Measurements from ENCODE around the gene FNDC3A. TPM values are rescaled to one million over a fixed set of nuclear protein-coding genes. Genes with fewer than 3 reads are reported as not detected.

FNDC3A gene
- total RNA-seq, 1 experiment from 2014 or later, result 61.4 TPM

DNA sequence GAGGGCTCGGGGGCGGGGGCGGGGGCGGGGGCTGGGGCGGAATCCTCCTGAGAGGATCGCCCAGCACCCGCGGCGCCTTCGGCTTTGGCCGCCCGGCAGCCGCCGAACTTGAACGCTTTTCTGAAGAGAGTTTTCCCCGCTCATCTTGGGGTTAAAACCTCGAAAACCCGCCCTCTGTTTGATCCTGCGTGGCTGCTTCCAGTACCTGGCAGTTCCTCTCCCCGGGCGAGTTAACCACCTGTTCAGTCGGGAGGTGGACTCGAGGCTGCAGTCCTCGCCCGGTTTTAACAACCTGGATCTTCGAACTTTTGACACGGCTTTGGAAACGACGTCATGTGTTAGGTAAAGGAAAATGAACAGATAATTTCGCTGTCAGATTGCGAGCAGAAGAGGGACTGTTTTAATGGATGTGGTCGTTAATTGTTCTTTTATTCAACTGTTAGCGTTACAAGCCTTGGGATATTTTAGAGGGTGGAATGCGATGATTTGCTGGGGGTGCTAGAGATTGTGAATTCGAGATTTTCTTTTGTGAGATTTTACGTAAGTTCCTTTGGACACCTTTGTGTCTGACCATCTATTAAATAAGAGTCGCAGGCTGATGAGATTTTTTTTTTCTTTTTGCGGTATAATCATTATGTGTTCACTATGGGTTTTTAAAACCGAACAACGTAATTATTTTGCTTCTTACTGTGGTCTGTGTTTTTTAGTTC, 1.0 kb downstream of the FNDC3A start:
- H3K36me3 Mint-ChIP-seq (ENCODE audit: insufficient read depth, unreplicated experiment), result no peaks in the 10 kb centered on the region
- H3K9me3 Mint-ChIP-seq (ENCODE audit: unreplicated experiment), result peaks cover 27% of the 10 kb centered on the region
- CTCF ChIA-PET, result interaction anchor here (0.6 to 0.7 kb wide), 3 partner anchors 29 to 272 kb away, joined by 3 to 4 read pairs (median 3); no protein-coding TSS in a partner anchor
- peaks cover 25% of the 10 kb centered on the region for H3K4me1 Mint-ChIP-seq (ENCODE audit: insufficient read depth, unreplicated experiment)
- H3K27ac Mint-ChIP-seq (ENCODE audit: low read depth, unreplicated experiment), result peak overlapping the region; percentile 97
- POLR2A ChIA-PET, result interaction anchor here (0.6 to 7.5 kb wide), 21 partner anchors 15 to 960 kb away, joined by 3 to 94 read pairs (median 5); partner anchors contain the start of genes CDADC1 and SPRYD7
- TSS peak; percentile 57 for BruUV-seq (replicated peaks)
- no peaks in the 10 kb centered on the region for H3K27me3 Mint-ChIP-seq (ENCODE audit: insufficient read depth, unreplicated experiment)
- TF ChIP-seq, protein P1, sequence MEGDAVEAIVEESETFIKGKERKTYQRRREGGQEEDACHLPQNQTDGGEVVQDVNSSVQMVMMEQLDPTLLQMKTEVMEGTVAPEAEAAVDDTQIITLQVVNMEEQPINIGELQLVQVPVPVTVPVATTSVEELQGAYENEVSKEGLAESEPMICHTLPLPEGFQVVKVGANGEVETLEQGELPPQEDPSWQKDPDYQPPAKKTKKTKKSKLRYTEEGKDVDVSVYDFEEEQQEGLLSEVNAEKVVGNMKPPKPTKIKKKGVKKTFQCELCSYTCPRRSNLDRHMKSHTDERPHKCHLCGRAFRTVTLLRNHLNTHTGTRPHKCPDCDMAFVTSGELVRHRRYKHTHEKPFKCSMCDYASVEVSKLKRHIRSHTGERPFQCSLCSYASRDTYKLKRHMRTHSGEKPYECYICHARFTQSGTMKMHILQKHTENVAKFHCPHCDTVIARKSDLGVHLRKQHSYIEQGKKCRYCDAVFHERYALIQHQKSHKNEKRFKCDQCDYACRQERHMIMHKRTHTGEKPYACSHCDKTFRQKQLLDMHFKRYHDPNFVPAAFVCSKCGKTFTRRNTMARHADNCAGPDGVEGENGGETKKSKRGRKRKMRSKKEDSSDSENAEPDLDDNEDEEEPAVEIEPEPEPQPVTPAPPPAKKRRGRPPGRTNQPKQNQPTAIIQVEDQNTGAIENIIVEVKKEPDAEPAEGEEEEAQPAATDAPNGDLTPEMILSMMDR (IDR thresholded peaks at IDR 0.05; ENCODE audit: unreplicated experiment), result no peak
- DNase-seq (ENCODE audit: unreplicated experiment), result peak; percentile 82
- peak overlapping the region; percentile 90 for H3K4me3 Mint-ChIP-seq (ENCODE audit: unreplicated experiment)
- intact Hi-C loops (cut with micrococcal nuclease), result loop anchor here (1.0 to 10.0 kb wide), 6 partner anchors 76 to 218 kb away; no protein-coding TSS in a partner anchor

DNA sequence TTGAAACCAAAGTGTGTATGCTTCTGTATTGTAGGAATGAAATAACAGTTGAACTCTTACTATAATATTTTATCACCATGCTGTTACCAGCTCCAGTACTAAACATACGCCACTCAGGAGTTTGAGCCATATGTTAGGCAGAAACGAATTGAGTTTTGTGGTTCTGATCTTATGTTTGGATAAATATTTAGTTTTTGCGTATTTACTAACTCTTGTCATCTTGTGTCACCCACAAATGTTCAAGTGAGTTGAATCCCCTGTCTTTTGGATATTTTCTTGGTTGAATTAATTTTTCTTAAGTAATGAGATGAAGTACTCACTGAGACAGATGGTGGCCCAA, 1.5 kb downstream of the FNDC3A start:
- Mint-ChIP-seq H3K27ac (ENCODE audit: low read depth, unreplicated experiment) (peak overlapping the region; percentile 97), H3K9me3 (ENCODE audit: unreplicated experiment) (peaks cover 22% of the 10 kb centered on the region), H3K4me1 (ENCODE audit: insufficient read depth, unreplicated experiment) (peaks cover 25% of the 10 kb centered on the region), H3K27me3 (ENCODE audit: insufficient read depth, unreplicated experiment) (no peaks in the 10 kb centered on the region), H3K36me3 (ENCODE audit: insufficient read depth, unreplicated experiment) (no peaks in the 10 kb centered on the region), H3K4me3 (ENCODE audit: unreplicated experiment) (peak overlapping the region; percentile 90)
- TF ChIP-seq, protein P1 (IDR thresholded peaks at IDR 0.05; ENCODE audit: unreplicated experiment), result no peak
- no TSS peak for BruUV-seq (replicated peaks)
- intact Hi-C loops (cut with micrococcal nuclease), result loop anchor here (2.0 to 10.0 kb wide), 3 partner anchors 75 to 218 kb away; no protein-coding TSS in a partner anchor
- ChIA-PET POLR2A (interaction anchor here (0.6 to 7.5 kb wide), 13 partner anchors 27 to 271 kb away, joined by 3 to 94 read pairs (median 6); partner anchors contain the start of gene CDADC1), CTCF (interaction anchor here (0.7 kb wide), 1 partner anchor 136 kb away, joined by 3 read pairs; no protein-coding TSS in a partner anchor)
- DNase-seq (ENCODE audit: unreplicated experiment), result peak; percentile 27

DNA sequence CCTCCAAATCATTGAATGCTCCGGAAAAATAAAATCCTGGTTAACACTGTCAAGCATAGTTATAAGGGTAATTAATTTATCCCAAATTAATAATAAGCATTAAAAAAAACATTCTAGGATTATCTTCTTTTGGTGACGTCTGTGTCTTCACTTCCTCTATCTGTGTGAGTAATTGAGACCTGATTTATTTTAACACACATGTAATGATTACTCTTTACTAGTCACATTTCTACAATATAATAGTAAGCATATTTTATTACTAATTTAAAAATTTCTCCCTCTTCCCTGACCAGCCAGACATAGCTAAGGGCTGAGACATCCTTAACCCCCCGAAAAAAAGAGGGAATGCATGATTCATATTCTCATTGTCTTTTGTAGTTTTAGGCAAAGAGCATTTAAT, 2.3 kb downstream of the FNDC3A start:
- intact Hi-C loops (cut with micrococcal nuclease), result loop anchor here (2.0 to 10.0 kb wide), 3 partner anchors 74 to 217 kb away; no protein-coding TSS in a partner anchor
- TF ChIP-seq, protein P1 (IDR thresholded peaks at IDR 0.05; ENCODE audit: unreplicated experiment), result no peak
- no TSS peak for BruUV-seq (replicated peaks)
- no peaks in the 10 kb centered on the region for H3K36me3 Mint-ChIP-seq (ENCODE audit: insufficient read depth, unreplicated experiment)
- CTCF ChIA-PET, result interaction anchor here (1.4 kb wide), 1 partner anchor 10 kb away, joined by 3 read pairs; no protein-coding TSS in a partner anchor
- peaks cover 25% of the 10 kb centered on the region for H3K4me1 Mint-ChIP-seq (ENCODE audit: insufficient read depth, unreplicated experiment)
- H3K4me3 Mint-ChIP-seq (ENCODE audit: unreplicated experiment), result peak overlapping the region; percentile 90
- H3K27me3 Mint-ChIP-seq (ENCODE audit: insufficient read depth, unreplicated experiment), result no peaks in the 10 kb centered on the region
- DNase-seq (ENCODE audit: unreplicated experiment), result no peak
- POLR2A ChIA-PET, result interaction anchor here (0.6 to 7.5 kb wide), 11 partner anchors 27 to 270 kb away, joined by 3 to 94 read pairs (median 5); partner anchors contain the start of gene CDADC1
- H3K27ac Mint-ChIP-seq (ENCODE audit: low read depth, unreplicated experiment), result peak overlapping the region; percentile 97
- peaks cover 16% of the 10 kb centered on the region for H3K9me3 Mint-ChIP-seq (ENCODE audit: unreplicated experiment)

DNA sequence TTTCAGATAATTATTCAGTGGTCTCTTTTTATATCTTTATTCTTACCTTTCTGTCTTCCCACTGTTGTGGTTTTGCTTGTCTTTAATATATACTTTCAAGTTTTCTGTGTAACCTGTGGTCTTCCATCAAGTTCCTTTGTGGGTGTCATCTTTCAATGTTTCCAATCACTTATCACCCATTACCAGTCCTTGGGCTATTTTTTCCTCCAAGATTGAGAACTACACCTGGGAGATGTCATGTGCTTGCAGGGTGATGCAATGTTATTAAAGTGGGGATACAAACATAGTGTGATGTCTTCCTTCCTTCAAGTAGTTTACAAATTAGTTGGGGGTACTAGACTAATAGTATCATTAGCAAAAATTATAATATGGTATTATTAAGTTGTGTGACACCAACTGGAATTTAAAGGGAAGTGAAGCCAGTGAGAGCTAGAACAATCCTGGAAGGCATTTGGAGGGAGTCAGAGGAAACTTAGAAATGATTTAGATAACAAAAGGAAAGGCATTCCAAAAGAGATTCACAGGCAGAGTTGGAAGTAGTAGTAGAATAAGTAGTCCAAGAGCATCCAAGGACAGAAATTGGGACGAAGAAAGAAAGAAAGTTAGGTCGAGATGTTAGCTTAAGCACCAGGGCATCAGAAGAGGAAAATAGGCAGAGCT, 3.4 kb downstream of the FNDC3A start:
- Mint-ChIP-seq H3K27me3 (ENCODE audit: insufficient read depth, unreplicated experiment) (no peaks in the 10 kb centered on the region), H3K27ac (ENCODE audit: low read depth, unreplicated experiment) (peak overlapping the region; percentile 97), H3K9me3 (ENCODE audit: unreplicated experiment) (peaks cover 6% of the 10 kb centered on the region), H3K4me3 (ENCODE audit: unreplicated experiment) (peak overlapping the region; percentile 90), H3K36me3 (ENCODE audit: insufficient read depth, unreplicated experiment) (no peaks in the 10 kb centered on the region), H3K4me1 (ENCODE audit: insufficient read depth, unreplicated experiment) (peaks cover 25% of the 10 kb centered on the region)
- DNase-seq (ENCODE audit: unreplicated experiment), result peak; percentile 15
- ChIA-PET CTCF (interaction anchor here (0.5 to 1.4 kb wide), 3 partner anchors 9 to 104 kb away, joined by 3 to 7 read pairs (median 4); no protein-coding TSS in a partner anchor), POLR2A (interaction anchor here (1.1 to 7.5 kb wide), 5 partner anchors 104 to 269 kb away, joined by 3 to 94 read pairs (median 4); partner anchors contain the start of gene CDADC1)
- TF ChIP-seq, protein P1 (IDR thresholded peaks at IDR 0.05; ENCODE audit: unreplicated experiment), result no peak
- BruUV-seq (replicated peaks), result no TSS peak
- intact Hi-C loops (cut with micrococcal nuclease), result loop anchor here (5.0 to 10.0 kb wide), 2 partner anchors 73 to 216 kb away; no protein-coding TSS in a partner anchor
